Endodermal cell (in vitro differentiated cells): ENCODE measurements around the gene PLCXD1. TPM values are rescaled to one million over a fixed set of nuclear protein-coding genes. Genes with fewer than 3 reads are reported as not detected.

Experiments
- DNase-seq: peaks from one replicate; pipeline ENCODE4 v3.0.0-alpha.2; 2017
- H3K27ac ChIP-seq: 2 replicates; pipeline ENCODE4 v1.5.1; 2013; ENCODE audit warnings: mild to moderate bottlenecking, low read depth, low read length, moderate library complexity
- H3K27me3 ChIP-seq: 2 replicates; pipeline ENCODE4 v1.6.1; 2013; ENCODE audit warnings: mild to moderate bottlenecking, low read length, moderate library complexity; ENCODE audit not compliant: insufficient read depth, control insufficient read depth, poor library complexity, severe bottlenecking
- H3K36me3 ChIP-seq: 2 replicates; pipeline ENCODE4 v1.7.0; 2013; ENCODE audit warnings: mild to moderate bottlenecking, low read length, moderate library complexity; ENCODE audit not compliant: control insufficient read depth, insufficient read depth
- H3K4me1 ChIP-seq: one replicate; pipeline ENCODE4 v1.7.0; 2013; ENCODE audit warnings: low read length; ENCODE audit not compliant: control insufficient read depth, insufficient read depth
- H3K4me3 ChIP-seq: 2 replicates; pipeline ENCODE4 v1.5.1; 2013; ENCODE audit warnings: mild to moderate bottlenecking, low read length, moderate library complexity
- H3K9ac ChIP-seq: 2 replicates; pipeline ENCODE4 v1.6.1; 2013; ENCODE audit warnings: mild to moderate bottlenecking, low read length, moderate library complexity; ENCODE audit not compliant: poor library complexity, severe bottlenecking; ENCODE audit errors: extremely low read depth
- H3K9me3 ChIP-seq: 2 replicates; pipeline ENCODE4 v1.6.1; 2013; ENCODE audit warnings: mild to moderate bottlenecking, low read length, moderate library complexity; ENCODE audit not compliant: control insufficient read depth
- H3K27ac Mint-ChIP-seq: 2 replicates; pipeline ENCODE4 v1.8.0; 2020; ENCODE audit warnings: mixed read lengths
- H3K27me3 Mint-ChIP-seq: 2 replicates; pipeline ENCODE4 v1.8.0; 2021; ENCODE audit warnings: mild to moderate bottlenecking, mixed read lengths; ENCODE audit not compliant: insufficient read depth
- H3K36me3 Mint-ChIP-seq: 2 replicates; pipeline ENCODE4 v1.8.0; 2020; ENCODE audit warnings: low read depth, mixed read lengths
- H3K4me1 Mint-ChIP-seq: 2 replicates; pipeline ENCODE4 v1.8.0; 2020; ENCODE audit warnings: mixed read lengths
- H3K4me3 Mint-ChIP-seq: 2 replicates; pipeline ENCODE4 v1.8.0; 2020; ENCODE audit warnings: mild to moderate bottlenecking, moderate library complexity, mixed read lengths
- H3K9me3 Mint-ChIP-seq: 2 replicates; pipeline ENCODE4 v1.8.0; 2020; ENCODE audit warnings: mild to moderate bottlenecking, mixed read lengths
- WGBS, 2 experiments: methylation state at CpG; one replicate each; pipeline versions ENCODE4 v1.1.5 to v1.1.7; 2013; ENCODE audit warnings: missing lambda C conversion rate in 2 of 2, mixed read lengths in 1 of 2; ENCODE audit not compliant: insufficient coverage in 1 of 2, insufficient read length in 1 of 2; 5-methylcytosine and 5-hydroxymethylcytosine counted together
- total RNA-seq, 2 donors: library from RNA; stranded (reverse); fragmentation: NEBNext Ultra II Directional in 1 of 2; extraction: Animal tissue kit (Norgen Biotek cat#: 25700) in 1 of 2; gene quantifications; 2 replicates in 1 of 2; 3 replicates in 1 of 2; pipeline ENCODE4 v1.2.1, GENCODE V29; 2021
- TF ChIP-seq, protein P1 (sequence below): fragments of 200-600 bp; sonication (generic); conservative IDR thresholded peaks from 2 replicates; pipeline ENCODE4 v1.5.0; 2021; ENCODE audit warnings: antibody characterized with exemption, mild to moderate bottlenecking

The PLCXD1 gene
- total RNA-seq, 2 donors from 2014 or later, result 70.3 to 96.9 TPM

GRCh38 chrX:292900-293897 lies 12.0 kb downstream of the PLCXD1 start:
- Mint-ChIP-seq H3K4me1 (no peaks in the 10 kb centered on the region), H3K27ac (no peak overlapping the region), H3K27me3 (no peaks in the 10 kb centered on the region), H3K4me3 (no peak overlapping the region), H3K9me3 (peaks cover 16% of the 10 kb centered on the region), H3K36me3 (peaks cover 79% of the 10 kb centered on the region)
- H3K9ac ChIP-seq, result no peak overlapping the region
- TF ChIP-seq, protein P1, sequence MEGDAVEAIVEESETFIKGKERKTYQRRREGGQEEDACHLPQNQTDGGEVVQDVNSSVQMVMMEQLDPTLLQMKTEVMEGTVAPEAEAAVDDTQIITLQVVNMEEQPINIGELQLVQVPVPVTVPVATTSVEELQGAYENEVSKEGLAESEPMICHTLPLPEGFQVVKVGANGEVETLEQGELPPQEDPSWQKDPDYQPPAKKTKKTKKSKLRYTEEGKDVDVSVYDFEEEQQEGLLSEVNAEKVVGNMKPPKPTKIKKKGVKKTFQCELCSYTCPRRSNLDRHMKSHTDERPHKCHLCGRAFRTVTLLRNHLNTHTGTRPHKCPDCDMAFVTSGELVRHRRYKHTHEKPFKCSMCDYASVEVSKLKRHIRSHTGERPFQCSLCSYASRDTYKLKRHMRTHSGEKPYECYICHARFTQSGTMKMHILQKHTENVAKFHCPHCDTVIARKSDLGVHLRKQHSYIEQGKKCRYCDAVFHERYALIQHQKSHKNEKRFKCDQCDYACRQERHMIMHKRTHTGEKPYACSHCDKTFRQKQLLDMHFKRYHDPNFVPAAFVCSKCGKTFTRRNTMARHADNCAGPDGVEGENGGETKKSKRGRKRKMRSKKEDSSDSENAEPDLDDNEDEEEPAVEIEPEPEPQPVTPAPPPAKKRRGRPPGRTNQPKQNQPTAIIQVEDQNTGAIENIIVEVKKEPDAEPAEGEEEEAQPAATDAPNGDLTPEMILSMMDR, result no peak
- no peak overlapping the region for H3K27ac ChIP-seq
- H3K36me3 ChIP-seq, result peaks cover 77% of the 10 kb centered on the region
- H3K4me3 ChIP-seq, result no peak overlapping the region
- DNase-seq, result no peak
- no peaks in the 10 kb centered on the region for H3K4me1 ChIP-seq
- peaks cover 18% of the 10 kb centered on the region for H3K9me3 ChIP-seq
- WGBS, 2 experiments, result 96% methylated on average over 39 to 47 of the region's 47 CpGs
- no peaks in the 10 kb centered on the region for H3K27me3 ChIP-seq

- Mint-ChIP-seq H3K27me3 (no peaks in the 10 kb centered on the region), H3K4me1 (no peaks in the 10 kb centered on the region), H3K9me3 (peaks cover 16% of the 10 kb centered on the region), H3K36me3 (peaks cover 79% of the 10 kb centered on the region), H3K4me3 (no peak overlapping the region), H3K27ac (no peak overlapping the region)
- Histone ChIP-seq H3K9ac (no peak overlapping the region), H3K4me1 (no peaks in the 10 kb centered on the region), H3K36me3 (peaks cover 75% of the 10 kb centered on the region), H3K27me3 (no peaks in the 10 kb centered on the region), H3K4me3 (no peak overlapping the region), H3K27ac (no peak overlapping the region), H3K9me3 (peaks cover 18% of the 10 kb centered on the region)
- TF ChIP-seq, protein P1, result no peak
- 92 to 93% methylated on average over 9 to 21 of the region's 21 CpGs for WGBS, 2 experiments
- DNase-seq, result no peak
Observed at GRCh38 chrX:295136-295535, 14.0 kb downstream of the PLCXD1 start.

GRCh38 chrX:298993-299392 lies 17.8 kb downstream of the PLCXD1 start:
- Mint-ChIP-seq H3K4me3 (no peak overlapping the region), H3K9me3 (peaks cover 9% of the 10 kb centered on the region), H3K27ac (no peak overlapping the region), H3K36me3 (peaks cover 71% of the 10 kb centered on the region), H3K4me1 (no peaks in the 10 kb centered on the region), H3K27me3 (no peaks in the 10 kb centered on the region)
- TF ChIP-seq, protein P1, result no peak
- DNase-seq, result no peak
- Histone ChIP-seq H3K9me3 (peaks cover 9% of the 10 kb centered on the region), H3K4me1 (no peaks in the 10 kb centered on the region), H3K27ac (no peak overlapping the region), H3K9ac (no peak overlapping the region), H3K4me3 (no peak overlapping the region), H3K36me3 (peaks cover 68% of the 10 kb centered on the region), H3K27me3 (no peaks in the 10 kb centered on the region)
- WGBS, 2 experiments, result 95 to 97% methylated on average over 36 of the region's 36 CpGs
